K562 (cell line): Measurements from ENCODE around the gene DUSP10. TPM values are rescaled to one million over a fixed set of nuclear protein-coding genes. Genes with fewer than 3 reads are reported as not detected.

ENCODE experiments used
- MEIS2 ChIP-seq: fragments of 450-650 bp; IDR thresholded peaks from 2 replicates; pipeline ENCODE4 v1.6.1; 2014; ENCODE audit warnings: mild to moderate bottlenecking; ENCODE audit not compliant: partially characterized antibody
- MGA ChIP-seq: fragments of 450-650 bp; IDR thresholded peaks from 2 replicates; pipeline ENCODE4 v1.6.1; 2016; ENCODE audit warnings: mild to moderate bottlenecking, moderate library complexity
- polyA plus RNA-seq, 8 experiments: library from polyadenylated mRNA; depleted of rRNA in 4 of 8; stranded (reverse) in 5 of 8; unstranded in 3 of 8; fragments of >200 nt; fragmentation: Nextera tagmentation in 2 of 8; fragmentation: Illumina TruSeq in 1 of 8; extraction: Ambion mirVana in 2 of 8; extraction: Trizol in 1 of 8; gene quantifications; 2 replicates each; pipeline versions ENCODE4 v1.2.1 to v1.2.3, GENCODE V29; 2011 to 2014; ENCODE audit warnings: inconsistent platforms in 1 of 8, missing spikeins in 1 of 8
- total RNA-seq, 7 experiments: library from RNA; depleted of rRNA in 6 of 7; stranded (reverse); fragments of >200 nt in 6 of 7; fragmentation: Illumina TruSeq in 2 of 7; extraction: Trizol in 2 of 7; gene quantifications; 2 replicates each; pipeline versions ENCODE4 v1.2.1 to v1.2.3, GENCODE V29; 2011 to 2021; ENCODE audit warnings: low replicate concordance in 1 of 7

The DUSP10 gene
- total and polyA plus RNA-seq, 9 of the 15 experiments (the other 6 are each of a cell fraction or from before 2014, with no cell fraction given) = 1.7 to 8.3 (median 6.1) TPM

GRCh38 chr1:221706876-221707582 lies 34.9 kb downstream of the DUSP10 start (continued):
- TF ChIP-seq MGA (peak; percentile 10; the same call in 1 of the 2 replicates), MEIS2 (no peak)
